Measurements from ENCODE around the gene TNIP1.
A peak's percentile ranks its signal among the peaks of the same experiment; 100 is the strongest.

The TNIP1 gene

DNA sequence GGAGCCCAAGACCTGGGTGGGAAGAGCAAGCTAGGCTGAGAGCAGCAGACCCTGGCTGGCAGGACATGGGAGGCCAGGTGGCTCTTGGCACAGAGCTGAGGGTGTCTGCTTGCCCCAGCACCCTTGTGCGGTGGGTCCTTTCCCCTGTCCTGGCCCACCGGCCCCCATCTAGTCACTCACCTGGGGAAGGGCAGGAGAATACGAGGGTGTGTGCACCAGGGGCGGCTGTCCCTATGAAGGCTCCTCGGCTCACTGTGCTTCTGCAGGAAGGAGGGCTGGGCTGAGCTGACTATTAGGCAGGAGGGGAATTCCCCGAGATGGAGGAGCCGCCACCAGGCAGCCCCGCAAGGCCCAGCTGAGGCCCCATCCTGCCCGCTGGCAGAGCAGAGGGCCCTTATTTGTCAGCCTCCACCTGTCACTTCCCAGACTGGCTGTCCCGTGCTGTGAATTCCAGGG lies 6.1 kb upstream of the TNIP1 start:
- H2AFZ ChIP-seq, result no peak overlapping the region
- no peak overlapping the region for H3K4me3 ChIP-seq (ENCODE audit: low read depth, low read length)
- H3K9me3 ChIP-seq (ENCODE audit: control insufficient read depth, low read length), result no peaks in the 10 kb centered on the region
- no peak overlapping the region for H3K27ac ChIP-seq
- H3K79me2 ChIP-seq, result peaks cover 12% of the 10 kb centered on the region
- no peaks in the 10 kb centered on the region for H3K27me3 ChIP-seq (ENCODE audit: control insufficient read depth, insufficient read depth, low read length)
- no peaks in the 10 kb centered on the region for H3K36me3 ChIP-seq (ENCODE audit: control insufficient read depth, insufficient read depth, low read length)
- H3K4me1 ChIP-seq, result peaks cover 25% of the 10 kb centered on the region
- no peak overlapping the region for H3K4me2 ChIP-seq (ENCODE audit: low read length)
- TF ChIP-seq, protein P1, sequence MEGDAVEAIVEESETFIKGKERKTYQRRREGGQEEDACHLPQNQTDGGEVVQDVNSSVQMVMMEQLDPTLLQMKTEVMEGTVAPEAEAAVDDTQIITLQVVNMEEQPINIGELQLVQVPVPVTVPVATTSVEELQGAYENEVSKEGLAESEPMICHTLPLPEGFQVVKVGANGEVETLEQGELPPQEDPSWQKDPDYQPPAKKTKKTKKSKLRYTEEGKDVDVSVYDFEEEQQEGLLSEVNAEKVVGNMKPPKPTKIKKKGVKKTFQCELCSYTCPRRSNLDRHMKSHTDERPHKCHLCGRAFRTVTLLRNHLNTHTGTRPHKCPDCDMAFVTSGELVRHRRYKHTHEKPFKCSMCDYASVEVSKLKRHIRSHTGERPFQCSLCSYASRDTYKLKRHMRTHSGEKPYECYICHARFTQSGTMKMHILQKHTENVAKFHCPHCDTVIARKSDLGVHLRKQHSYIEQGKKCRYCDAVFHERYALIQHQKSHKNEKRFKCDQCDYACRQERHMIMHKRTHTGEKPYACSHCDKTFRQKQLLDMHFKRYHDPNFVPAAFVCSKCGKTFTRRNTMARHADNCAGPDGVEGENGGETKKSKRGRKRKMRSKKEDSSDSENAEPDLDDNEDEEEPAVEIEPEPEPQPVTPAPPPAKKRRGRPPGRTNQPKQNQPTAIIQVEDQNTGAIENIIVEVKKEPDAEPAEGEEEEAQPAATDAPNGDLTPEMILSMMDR (IDR thresholded peaks at IDR 0.05), result no peak
- no peak overlapping the region for H3K9ac ChIP-seq

DNA sequence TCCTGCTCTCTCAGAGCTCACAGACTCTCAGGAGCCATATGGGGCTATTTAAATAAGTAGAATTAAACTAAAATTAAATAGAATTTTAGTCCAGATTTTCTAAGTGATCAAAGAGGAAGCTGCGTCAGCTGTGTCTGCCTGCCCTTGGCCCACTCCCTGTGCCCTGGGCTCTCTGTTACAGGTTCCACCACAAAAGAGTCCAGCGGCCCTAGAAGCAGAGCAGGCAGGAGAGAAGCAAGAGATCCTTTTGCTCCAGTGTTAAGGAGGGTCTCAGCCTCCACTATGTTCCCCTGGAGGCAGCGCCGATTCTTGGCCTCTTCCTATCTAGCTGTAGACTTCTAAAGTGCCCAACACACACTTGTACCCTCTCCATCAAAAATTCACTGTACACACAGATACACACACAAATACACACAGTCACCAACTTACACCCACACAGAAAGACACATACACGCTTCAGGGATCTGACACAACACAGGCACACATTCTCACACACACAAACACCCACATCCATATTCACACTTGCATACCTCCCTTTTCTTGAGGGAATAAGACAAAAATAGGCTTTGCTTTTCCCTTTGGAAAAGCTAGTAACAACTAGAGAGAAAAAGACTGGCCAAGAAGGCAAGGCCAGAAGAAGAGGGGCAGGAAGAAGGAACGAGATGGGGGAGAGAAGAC lies 5.5 kb upstream of the TNIP1 start:
- H3K27ac ChIP-seq, result peak overlapping the region; percentile 55

DNA sequence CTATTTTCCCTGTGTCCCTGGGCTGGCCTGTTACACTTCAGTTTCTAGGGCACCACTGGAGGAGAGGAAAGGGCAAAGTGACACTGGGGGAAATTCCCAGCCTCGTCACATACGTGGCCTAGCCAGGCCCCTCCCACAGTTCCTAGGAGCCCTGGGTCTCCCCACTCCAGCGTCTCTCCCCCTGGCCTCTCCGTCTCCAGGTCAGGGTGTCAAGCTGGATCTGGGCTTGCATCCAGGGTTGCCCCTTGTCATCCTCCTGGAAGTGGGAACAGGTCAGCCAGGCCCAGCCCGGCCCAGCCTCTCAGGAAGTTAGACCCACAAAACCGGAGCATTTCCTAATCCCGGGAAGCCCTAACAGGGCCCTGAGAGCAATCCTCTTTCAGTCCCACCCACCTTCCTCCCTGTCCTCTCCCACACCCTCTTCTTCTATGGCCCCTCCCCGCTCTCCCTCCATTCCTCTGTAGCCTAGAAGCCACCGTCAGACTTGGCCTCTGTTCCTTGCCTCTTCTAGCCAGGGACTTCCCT lies 4.7 kb upstream of the TNIP1 start:
- no peaks in the 10 kb centered on the region for H3K36me3 ChIP-seq (ENCODE audit: control insufficient read depth, insufficient read depth, low read length)
- H3K9me3 ChIP-seq (ENCODE audit: control insufficient read depth, low read length), result no peaks in the 10 kb centered on the region
- H3K79me2 ChIP-seq, result peaks cover 12% of the 10 kb centered on the region
- TF ChIP-seq, protein P1 (IDR thresholded peaks at IDR 0.05), result no peak
- peak overlapping the region; percentile 35 for H2AFZ ChIP-seq
- no peak overlapping the region for H3K4me2 ChIP-seq (ENCODE audit: low read length)
- peaks cover 26% of the 10 kb centered on the region for H3K4me1 ChIP-seq
- H3K27me3 ChIP-seq (ENCODE audit: control insufficient read depth, insufficient read depth, low read length), result no peaks in the 10 kb centered on the region
- no peak overlapping the region for H3K9ac ChIP-seq
- peak overlapping the region; percentile 55 for H3K27ac ChIP-seq
- H3K4me3 ChIP-seq (ENCODE audit: low read depth, low read length), result no peak overlapping the region

More for the DNA sequence above, 5.5 kb upstream of the TNIP1 start:
- Histone ChIP-seq H3K79me2 (peaks cover 12% of the 10 kb centered on the region), H3K4me3 (ENCODE audit: low read depth, low read length) (no peak overlapping the region), H3K9me3 (ENCODE audit: control insufficient read depth, low read length) (no peaks in the 10 kb centered on the region), H3K4me2 (ENCODE audit: low read length) (no peak overlapping the region), H3K27me3 (ENCODE audit: control insufficient read depth, insufficient read depth, low read length) (no peaks in the 10 kb centered on the region), H3K4me1 (peaks cover 26% of the 10 kb centered on the region), H2AFZ (no peak overlapping the region), H3K9ac (no peak overlapping the region), H3K36me3 (ENCODE audit: control insufficient read depth, insufficient read depth, low read length) (no peaks in the 10 kb centered on the region)
- TF ChIP-seq, protein P1 (IDR thresholded peaks at IDR 0.05), result no peak

DNA sequence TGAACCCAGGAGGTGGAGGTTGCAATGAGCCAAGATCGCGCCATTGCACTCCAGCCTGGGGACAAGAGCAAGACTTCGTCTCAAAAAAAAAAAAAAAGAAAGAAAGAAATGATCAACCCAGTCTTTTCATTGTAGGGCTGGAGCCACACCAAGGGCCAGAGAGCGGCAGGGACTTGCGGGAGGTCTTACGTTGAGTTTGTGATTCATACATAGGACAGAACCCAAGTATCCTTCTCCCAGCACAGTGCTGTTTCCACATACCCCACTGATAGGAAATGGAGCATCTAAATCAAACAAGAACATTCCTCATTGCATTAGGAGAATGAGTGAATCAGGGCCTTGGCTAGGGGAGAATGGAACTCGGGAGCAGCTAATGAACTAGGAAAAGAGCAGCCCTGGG lies 3.5 kb upstream of the TNIP1 start:
- Histone ChIP-seq H3K4me1 (peaks cover 24% of the 10 kb centered on the region), H3K79me2 (peaks cover 19% of the 10 kb centered on the region)

More for the DNA sequence above, 3.5 kb upstream of the TNIP1 start:
- Histone ChIP-seq H3K27me3 (ENCODE audit: control insufficient read depth, insufficient read depth, low read length) (no peaks in the 10 kb centered on the region), H3K9me3 (ENCODE audit: control insufficient read depth, low read length) (no peaks in the 10 kb centered on the region), H3K4me3 (ENCODE audit: low read depth, low read length) (no peak overlapping the region), H3K9ac (no peak overlapping the region), H3K36me3 (ENCODE audit: control insufficient read depth, insufficient read depth, low read length) (no peaks in the 10 kb centered on the region), H3K4me2 (ENCODE audit: low read length) (no peak overlapping the region), H2AFZ (no peak overlapping the region), H3K27ac (no peak overlapping the region)
- TF ChIP-seq, protein P1 (IDR thresholded peaks at IDR 0.05), result no peak

Data from parathyroid adenoma (tissue), 2 donors.